HepG2 (cell line): Measurements from ENCODE around the gene DOCK3. TPM values are rescaled to one million over a fixed set of nuclear protein-coding genes. Genes with fewer than 3 reads are reported as not detected.

Source experiments
- AGO1 ChIP-seq: fragments of 200-400 bp; formaldehyde crosslinking; IDR thresholded peaks from 2 replicates; pipeline ENCODE4 v1.6.1; 2017; ENCODE audit warnings: mild to moderate bottlenecking, low read depth, low read length, moderate library complexity; ENCODE audit not compliant: poor library complexity, severe bottlenecking
- ARID2 ChIP-seq: sonication (generic); formaldehyde crosslinking; IDR thresholded peaks from 2 replicates; pipeline ENCODE4 v1.8.1; 2022; ENCODE audit warnings: mild to moderate bottlenecking, missing genetic modification reagents, borderline replicate concordance
- BCL6 ChIP-seq: IDR thresholded peaks from 2 replicates; pipeline ENCODE4 v1.6.1; 2016; ENCODE audit warnings: missing genetic modification reagents, missing compliant biosample characterization
- BHLHE40 ChIP-seq: IDR thresholded peaks from 2 replicates; pipeline ENCODE4 v1.6.1; 2011; ENCODE audit warnings: low read length, improper control_type of control experiment
- CEBPG ChIP-seq: IDR thresholded peaks from 2 replicates; pipeline ENCODE4 v1.6.1; 2016
- HMGA1 ChIP-seq: sonication (generic); formaldehyde crosslinking; conservative IDR thresholded peaks from 2 replicates; pipeline ENCODE4 v1.4.0; 2020; ENCODE audit warnings: missing genetic modification reagents
- HOXA3 ChIP-seq: sonication (generic); formaldehyde crosslinking; IDR thresholded peaks from 2 replicates; pipeline ENCODE4 v1.5.0; 2020; ENCODE audit warnings: missing genetic modification reagents
- MLXIP ChIP-seq: sonication (generic); formaldehyde crosslinking; IDR thresholded peaks from 2 replicates; pipeline ENCODE4 v1.9.0; 2021; ENCODE audit warnings: missing genetic modification reagents, borderline replicate concordance
- MTA3 ChIP-seq: sonication (generic); formaldehyde crosslinking; IDR thresholded peaks from 2 replicates; pipeline ENCODE4 v1.4.0; 2020; ENCODE audit warnings: missing genetic modification reagents
- NFRKB ChIP-seq: fragments of 450-650 bp; IDR thresholded peaks from 2 replicates; pipeline ENCODE4 v1.6.1; 2017
- PHF5A ChIP-seq: IDR thresholded peaks from one replicate; pipeline ENCODE4 v1.6.1; 2018; ENCODE audit warnings: low read depth, missing genetic modification reagents; ENCODE audit not compliant: unreplicated experiment
- PHF8 ChIP-seq: sonication (generic); formaldehyde crosslinking; IDR thresholded peaks from 2 replicates; pipeline ENCODE4 v1.5.0; 2020; ENCODE audit warnings: missing genetic modification reagents
- POLR2G ChIP-seq: fragments of 200-400 bp; formaldehyde crosslinking; IDR thresholded peaks from 2 replicates; pipeline ENCODE4 v1.6.1; 2018; ENCODE audit warnings: mild to moderate bottlenecking, low read depth, low read length, moderate library complexity
- PRMT3 ChIP-seq: sonication (generic); formaldehyde crosslinking; IDR thresholded peaks from 2 replicates; pipeline ENCODE4 v1.8.1; 2022; ENCODE audit warnings: low read depth, mild to moderate bottlenecking, moderate library complexity, missing genetic modification reagents, borderline replicate concordance
- SMAD3 ChIP-seq: sonication (generic); formaldehyde crosslinking; IDR thresholded peaks from 2 replicates; pipeline ENCODE4 v1.4.0; 2020; ENCODE audit warnings: missing genetic modification reagents
- ZBTB7A ChIP-seq: sonication (generic); formaldehyde crosslinking; IDR thresholded peaks from 2 replicates; pipeline ENCODE4 v1.8.0; 2022; ENCODE audit warnings: mild to moderate bottlenecking, missing genetic modification reagents
- ZHX2 ChIP-seq, 2 experiments: sonication (generic) in 1 of 2; formaldehyde crosslinking in 1 of 2; IDR thresholded peaks; 2 replicates each; pipeline versions ENCODE4 v1.6.1 to v1.9.0; 2014 to 2022; ENCODE audit warnings: antibody characterized with exemption in 1 of 2, borderline replicate concordance in 1 of 2, inconsistent platforms in 1 of 2, low read depth in 1 of 2, missing genetic modification reagents in 1 of 2
- ZNF558 ChIP-seq: sonication (generic); formaldehyde crosslinking; IDR thresholded peaks from 2 replicates; pipeline ENCODE4 v1.9.0; 2022; ENCODE audit warnings: mild to moderate bottlenecking, missing genetic modification reagents, borderline replicate concordance
- polyA plus RNA-seq, 8 experiments: library from polyadenylated mRNA; depleted of rRNA in 3 of 8; stranded (reverse) in 7 of 8; unstranded in 1 of 8; fragments of >200 nt; fragmentation: Illumina TruSeq in 4 of 8; extraction: Trizol in 4 of 8; gene quantifications; 2 replicates each; pipeline versions ENCODE4 v1.2.1 to v1.2.3, GENCODE V29; 2011 to 2016; ENCODE audit warnings: low read depth in 4 of 8, missing spikeins in 1 of 8, mixed read lengths in 1 of 8; ENCODE audit not compliant: insufficient read depth in 1 of 8
- total RNA-seq, 5 experiments: library from RNA; depleted of rRNA; stranded (reverse); fragments of >200 nt; fragmentation: Illumina TruSeq; extraction: Trizol; gene quantifications; 2 replicates each; pipeline ENCODE4 v1.2.3, GENCODE V29; 2016; ENCODE audit warnings: low read depth in 1 of 5
- TF ChIP-seq, protein P1 (sequence below): sonication (generic); formaldehyde crosslinking; IDR thresholded peaks from 2 replicates; pipeline ENCODE4 v1.4.0; 2020; ENCODE audit warnings: missing genetic modification reagents; ENCODE audit errors: not compliant biosample characterization
- TF ChIP-seq, protein P2 (sequence below): sonication (generic); formaldehyde crosslinking; IDR thresholded peaks from 2 replicates; pipeline ENCODE4 v1.4.0; 2020; ENCODE audit warnings: missing genetic modification reagents

Gene DOCK3
- total and polyA plus RNA-seq, 2 of the 13 experiments (the other 11 are each of a cell fraction or from before 2014, with no cell fraction given), result not detected

DNA sequence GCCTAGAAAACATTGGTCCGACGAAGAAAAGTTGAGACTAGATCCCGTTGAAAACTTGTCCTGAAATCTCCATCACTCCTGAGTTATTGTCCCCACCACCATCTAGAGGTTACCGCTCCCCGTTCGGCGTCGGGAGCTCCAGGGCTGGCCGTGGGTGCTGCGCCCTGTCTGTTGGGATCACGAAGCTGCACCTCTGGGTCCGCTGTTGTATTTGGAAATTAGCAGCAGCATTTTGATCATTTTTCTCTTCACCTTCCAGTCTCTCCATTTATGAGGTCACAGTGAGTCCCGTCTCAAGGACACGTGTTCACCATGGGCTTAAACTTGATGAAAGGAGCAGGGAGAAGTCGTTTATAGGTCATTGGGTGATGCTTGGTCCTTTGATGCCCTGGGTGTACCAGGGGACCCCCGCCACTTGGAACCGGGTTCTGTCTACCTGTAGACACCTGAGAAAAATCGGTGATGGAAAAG is 710.9 kb downstream of the DOCK3 start (continued):
- TF ChIP-seq ZHX2 (IDR thresholded peaks at IDR 0.05; ENCODE audit: low read depth) (no peak), ZHX2 (CRISPR knock-in tag; IDR thresholded peaks at IDR 0.05; ENCODE audit: borderline replicate concordance) (0 out of 2 replicates have a peak, but pooled peaks have one; percentile 4), PHF8 (CRISPR knock-in tag) (no peak), ZNF558 (CRISPR knock-in tag) (no peak; the same call in 1 of the 2 replicates), PHF5A (CRISPR knock-in tag) (no peak), CEBPG (no peak), MLXIP (CRISPR knock-in tag) (no peak), ARID2 (CRISPR knock-in tag) (no peak), NFRKB (no peak), BHLHE40 (no peak), ZBTB7A (CRISPR knock-in tag) (no peak), MTA3 (CRISPR knock-in tag) (no peak), AGO1 (no peak), HMGA1 (CRISPR knock-in tag) (no peak), BCL6 (CRISPR knock-in tag) (no peak), POLR2G (no peak), PRMT3 (no peak), SMAD3 (CRISPR knock-in tag) (no peak), HOXA3 (CRISPR knock-in tag) (no peak)
- TF ChIP-seq, protein P1, sequence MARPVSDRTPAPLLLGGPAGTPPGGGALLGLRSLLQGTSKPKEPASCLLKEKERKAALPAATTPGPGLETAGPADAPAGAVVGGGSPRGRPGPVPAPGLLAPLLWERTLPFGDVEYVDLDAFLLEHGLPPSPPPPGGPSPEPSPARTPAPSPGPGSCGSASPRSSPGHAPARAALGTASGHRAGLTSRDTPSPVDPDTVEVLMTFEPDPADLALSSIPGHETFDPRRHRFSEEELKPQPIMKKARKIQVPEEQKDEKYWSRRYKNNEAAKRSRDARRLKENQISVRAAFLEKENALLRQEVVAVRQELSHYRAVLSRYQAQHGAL, result no peak
- TF ChIP-seq, protein P2, sequence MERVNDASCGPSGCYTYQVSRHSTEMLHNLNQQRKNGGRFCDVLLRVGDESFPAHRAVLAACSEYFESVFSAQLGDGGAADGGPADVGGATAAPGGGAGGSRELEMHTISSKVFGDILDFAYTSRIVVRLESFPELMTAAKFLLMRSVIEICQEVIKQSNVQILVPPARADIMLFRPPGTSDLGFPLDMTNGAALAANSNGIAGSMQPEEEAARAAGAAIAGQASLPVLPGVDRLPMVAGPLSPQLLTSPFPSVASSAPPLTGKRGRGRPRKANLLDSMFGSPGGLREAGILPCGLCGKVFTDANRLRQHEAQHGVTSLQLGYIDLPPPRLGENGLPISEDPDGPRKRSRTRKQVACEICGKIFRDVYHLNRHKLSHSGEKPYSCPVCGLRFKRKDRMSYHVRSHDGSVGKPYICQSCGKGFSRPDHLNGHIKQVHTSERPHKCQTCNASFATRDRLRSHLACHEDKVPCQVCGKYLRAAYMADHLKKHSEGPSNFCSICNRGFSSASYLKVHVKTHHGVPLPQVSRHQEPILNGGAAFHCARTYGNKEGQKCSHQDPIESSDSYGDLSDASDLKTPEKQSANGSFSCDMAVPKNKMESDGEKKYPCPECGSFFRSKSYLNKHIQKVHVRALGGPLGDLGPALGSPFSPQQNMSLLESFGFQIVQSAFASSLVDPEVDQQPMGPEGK (CRISPR knock-in tag), result no peak
